HepG2 (cell line): ENCODE results near the gene KPNA3. TPM values are rescaled to one million over a fixed set of nuclear protein-coding genes. Genes with fewer than 3 reads are reported as not detected.

Experiments
- ATRX ChIP-seq: sonication (generic); formaldehyde crosslinking; IDR thresholded peaks from 2 replicates; pipeline ENCODE4 v1.4.0; 2020; ENCODE audit warnings: missing genetic modification reagents, borderline replicate concordance
- FOSL1 ChIP-seq: sonication (generic); formaldehyde crosslinking; IDR thresholded peaks from 2 replicates; pipeline ENCODE4 v1.9.0; 2021; ENCODE audit warnings: missing genetic modification reagents, borderline replicate concordance
- GATAD2A ChIP-seq: IDR thresholded peaks from 2 replicates; pipeline ENCODE4 v1.6.1; 2016
- HMG20B ChIP-seq: conservative IDR thresholded peaks from 2 replicates; pipeline ENCODE4 v1.6.1; 2016; ENCODE audit warnings: missing genetic modification reagents, missing compliant biosample characterization
- NCOA1 ChIP-seq: sonication (generic); formaldehyde crosslinking; IDR thresholded peaks from 2 replicates; pipeline ENCODE4 v1.9.0; 2021; ENCODE audit warnings: missing genetic modification reagents
- NCOA2 ChIP-seq: sonication (generic); formaldehyde crosslinking; IDR thresholded peaks from 2 replicates; pipeline ENCODE4 v1.8.0; 2022; ENCODE audit warnings: inconsistent platforms
- RBFOX2 ChIP-seq: fragments of 200-400 bp; formaldehyde crosslinking; IDR thresholded peaks from 2 replicates; pipeline ENCODE4 v1.6.1; 2017; ENCODE audit warnings: low read depth, mild to moderate bottlenecking, low read length
- SMYD3 ChIP-seq: sonication (generic); formaldehyde crosslinking; IDR thresholded peaks from 2 replicates; pipeline ENCODE4 v1.8.1; 2023; ENCODE audit warnings: mild to moderate bottlenecking, missing genetic modification reagents
- TBL1XR1 ChIP-seq: fragments of 150-350 bp; IDR thresholded peaks from 2 replicates; pipeline ENCODE4 v1.6.1; 2014; ENCODE audit warnings: borderline replicate concordance, low read length; ENCODE audit not compliant: partially characterized antibody
- ZMYM3 ChIP-seq: sonication (generic); formaldehyde crosslinking; IDR thresholded peaks from 2 replicates; pipeline ENCODE4 v1.5.1; 2020; ENCODE audit warnings: mild to moderate bottlenecking, missing genetic modification reagents
- ZNF672 ChIP-seq: sonication (generic); formaldehyde crosslinking; IDR thresholded peaks from 2 replicates; pipeline ENCODE4 v1.8.1; 2022; ENCODE audit warnings: missing genetic modification reagents
- polyA plus RNA-seq, 8 experiments: library from polyadenylated mRNA; depleted of rRNA in 3 of 8; stranded (reverse) in 7 of 8; unstranded in 1 of 8; fragments of >200 nt; fragmentation: Illumina TruSeq in 4 of 8; extraction: Trizol in 4 of 8; gene quantifications; 2 replicates each; pipeline versions ENCODE4 v1.2.1 to v1.2.3, GENCODE V29; 2011 to 2016; ENCODE audit warnings: low read depth in 4 of 8, missing spikeins in 1 of 8, mixed read lengths in 1 of 8; ENCODE audit not compliant: insufficient read depth in 1 of 8
- total RNA-seq, 5 experiments: library from RNA; depleted of rRNA; stranded (reverse); fragments of >200 nt; fragmentation: Illumina TruSeq; extraction: Trizol; gene quantifications; 2 replicates each; pipeline ENCODE4 v1.2.3, GENCODE V29; 2016; ENCODE audit warnings: low read depth in 1 of 5
- TF ChIP-seq, protein P1 (sequence below): sonication (generic); formaldehyde crosslinking; IDR thresholded peaks from 2 replicates; pipeline ENCODE4 v1.4.0; 2020; ENCODE audit warnings: missing genetic modification reagents, borderline replicate concordance
- TF ChIP-seq, protein P2 (sequence below): sonication (generic); formaldehyde crosslinking; conservative IDR thresholded peaks from 2 replicates; pipeline ENCODE4 v1.8.0; 2022; ENCODE audit warnings: low read depth, missing genetic modification reagents
- TF ChIP-seq, protein P3 (sequence below): sonication (generic); formaldehyde crosslinking; IDR thresholded peaks from 2 replicates; pipeline ENCODE4 v1.5.0; 2020; ENCODE audit warnings: mild to moderate bottlenecking, missing genetic modification reagents
- TF ChIP-seq, protein P4 (sequence below): sonication (generic); formaldehyde crosslinking; IDR thresholded peaks from 2 replicates; pipeline ENCODE4 v1.5.1; 2020; ENCODE audit warnings: mild to moderate bottlenecking, missing genetic modification reagents, moderate library complexity
- TF ChIP-seq, protein P5 (sequence below): sonication (generic); formaldehyde crosslinking; IDR thresholded peaks from 2 replicates; pipeline ENCODE4 v1.4.0; 2020; ENCODE audit warnings: missing genetic modification reagents, low read depth, mild to moderate bottlenecking, borderline replicate concordance

Gene KPNA3
- total and polyA plus RNA-seq, 2 of the 13 experiments (the other 11 are each of a cell fraction or from before 2014, with no cell fraction given), result 13.0 to 28.9 TPM

DNA sequence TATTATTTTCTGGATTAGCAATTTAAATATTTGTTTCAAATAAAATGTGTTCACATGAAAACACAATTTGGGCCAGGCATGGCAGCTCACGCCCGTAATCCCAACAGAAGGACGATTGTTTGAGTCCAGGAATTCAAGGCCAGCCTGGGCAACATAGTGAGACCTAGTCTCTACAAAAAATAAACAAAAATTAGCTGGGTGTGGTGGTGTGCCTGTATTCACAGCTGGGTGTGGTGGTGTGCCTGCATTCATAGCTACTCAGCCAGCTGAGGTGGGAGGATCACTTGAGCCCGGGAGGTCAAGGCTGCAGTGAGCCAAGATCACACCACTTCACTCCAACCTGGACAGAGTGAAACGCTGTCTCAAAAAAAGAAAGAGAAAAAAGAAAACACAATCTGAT lies 46.4 kb downstream of the KPNA3 start (continued):
- TF ChIP-seq, protein P1, sequence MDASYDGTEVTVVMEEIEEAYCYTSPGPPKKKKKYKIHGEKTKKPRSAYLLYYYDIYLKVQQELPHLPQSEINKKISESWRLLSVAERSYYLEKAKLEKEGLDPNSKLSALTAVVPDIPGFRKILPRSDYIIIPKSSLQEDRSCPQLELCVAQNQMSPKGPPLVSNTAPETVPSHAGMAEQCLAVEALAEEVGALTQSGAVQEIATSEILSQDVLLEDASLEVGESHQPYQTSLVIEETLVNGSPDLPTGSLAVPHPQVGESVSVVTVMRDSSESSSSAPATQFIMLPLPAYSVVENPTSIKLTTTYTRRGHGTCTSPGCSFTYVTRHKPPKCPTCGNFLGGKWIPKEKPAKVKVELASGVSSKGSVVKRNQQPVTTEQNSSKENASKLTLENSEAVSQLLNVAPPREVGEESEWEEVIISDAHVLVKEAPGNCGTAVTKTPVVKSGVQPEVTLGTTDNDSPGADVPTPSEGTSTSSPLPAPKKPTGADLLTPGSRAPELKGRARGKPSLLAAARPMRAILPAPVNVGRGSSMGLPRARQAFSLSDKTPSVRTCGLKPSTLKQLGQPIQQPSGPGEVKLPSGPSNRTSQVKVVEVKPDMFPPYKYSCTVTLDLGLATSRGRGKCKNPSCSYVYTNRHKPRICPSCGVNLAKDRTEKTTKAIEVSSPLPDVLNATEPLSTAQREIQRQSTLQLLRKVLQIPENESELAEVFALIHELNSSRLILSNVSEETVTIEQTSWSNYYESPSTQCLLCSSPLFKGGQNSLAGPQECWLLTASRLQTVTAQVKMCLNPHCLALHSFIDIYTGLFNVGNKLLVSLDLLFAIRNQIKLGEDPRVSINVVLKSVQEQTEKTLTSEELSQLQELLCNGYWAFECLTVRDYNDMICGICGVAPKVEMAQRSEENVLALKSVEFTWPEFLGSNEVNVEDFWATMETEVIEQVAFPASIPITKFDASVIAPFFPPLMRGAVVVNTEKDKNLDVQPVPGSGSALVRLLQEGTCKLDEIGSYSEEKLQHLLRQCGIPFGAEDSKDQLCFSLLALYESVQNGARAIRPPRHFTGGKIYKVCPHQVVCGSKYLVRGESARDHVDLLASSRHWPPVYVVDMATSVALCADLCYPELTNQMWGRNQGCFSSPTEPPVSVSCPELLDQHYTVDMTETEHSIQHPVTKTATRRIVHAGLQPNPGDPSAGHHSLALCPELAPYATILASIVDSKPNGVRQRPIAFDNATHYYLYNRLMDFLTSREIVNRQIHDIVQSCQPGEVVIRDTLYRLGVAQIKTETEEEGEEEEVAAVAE (CRISPR knock-in tag), result peak; percentile 46; the same call in 1 of the 2 replicates
- TF ChIP-seq ZNF672 (CRISPR knock-in tag), result no peak
- TF ChIP-seq, protein P2, sequence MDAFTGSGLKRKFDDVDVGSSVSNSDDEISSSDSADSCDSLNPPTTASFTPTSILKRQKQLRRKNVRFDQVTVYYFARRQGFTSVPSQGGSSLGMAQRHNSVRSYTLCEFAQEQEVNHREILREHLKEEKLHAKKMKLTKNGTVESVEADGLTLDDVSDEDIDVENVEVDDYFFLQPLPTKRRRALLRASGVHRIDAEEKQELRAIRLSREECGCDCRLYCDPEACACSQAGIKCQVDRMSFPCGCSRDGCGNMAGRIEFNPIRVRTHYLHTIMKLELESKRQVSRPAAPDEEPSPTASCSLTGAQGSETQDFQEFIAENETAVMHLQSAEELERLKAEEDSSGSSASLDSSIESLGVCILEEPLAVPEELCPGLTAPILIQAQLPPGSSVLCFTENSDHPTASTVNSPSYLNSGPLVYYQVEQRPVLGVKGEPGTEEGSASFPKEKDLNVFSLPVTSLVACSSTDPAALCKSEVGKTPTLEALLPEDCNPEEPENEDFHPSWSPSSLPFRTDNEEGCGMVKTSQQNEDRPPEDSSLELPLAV (CRISPR knock-in tag), result no peak
- no peak for TF ChIP-seq TBL1XR1
- peak; percentile 85 for TF ChIP-seq NCOA2 (CRISPR knock-in tag)
- 0 out of 2 replicates have a peak, but pooled peaks have one; percentile 54 for TF ChIP-seq HMG20B (CRISPR knock-in tag)
- TF ChIP-seq SMYD3 (CRISPR knock-in tag), result no peak
- no peak for TF ChIP-seq FOSL1 (CRISPR knock-in tag)
- no peak for TF ChIP-seq RBFOX2
- TF ChIP-seq, protein P3, sequence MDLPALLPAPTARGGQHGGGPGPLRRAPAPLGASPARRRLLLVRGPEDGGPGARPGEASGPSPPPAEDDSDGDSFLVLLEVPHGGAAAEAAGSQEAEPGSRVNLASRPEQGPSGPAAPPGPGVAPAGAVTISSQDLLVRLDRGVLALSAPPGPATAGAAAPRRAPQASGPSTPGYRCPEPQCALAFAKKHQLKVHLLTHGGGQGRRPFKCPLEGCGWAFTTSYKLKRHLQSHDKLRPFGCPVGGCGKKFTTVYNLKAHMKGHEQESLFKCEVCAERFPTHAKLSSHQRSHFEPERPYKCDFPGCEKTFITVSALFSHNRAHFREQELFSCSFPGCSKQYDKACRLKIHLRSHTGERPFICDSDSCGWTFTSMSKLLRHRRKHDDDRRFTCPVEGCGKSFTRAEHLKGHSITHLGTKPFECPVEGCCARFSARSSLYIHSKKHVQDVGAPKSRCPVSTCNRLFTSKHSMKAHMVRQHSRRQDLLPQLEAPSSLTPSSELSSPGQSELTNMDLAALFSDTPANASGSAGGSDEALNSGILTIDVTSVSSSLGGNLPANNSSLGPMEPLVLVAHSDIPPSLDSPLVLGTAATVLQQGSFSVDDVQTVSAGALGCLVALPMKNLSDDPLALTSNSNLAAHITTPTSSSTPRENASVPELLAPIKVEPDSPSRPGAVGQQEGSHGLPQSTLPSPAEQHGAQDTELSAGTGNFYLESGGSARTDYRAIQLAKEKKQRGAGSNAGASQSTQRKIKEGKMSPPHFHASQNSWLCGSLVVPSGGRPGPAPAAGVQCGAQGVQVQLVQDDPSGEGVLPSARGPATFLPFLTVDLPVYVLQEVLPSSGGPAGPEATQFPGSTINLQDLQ (CRISPR knock-in tag), result no peak
- TF ChIP-seq, protein P4, sequence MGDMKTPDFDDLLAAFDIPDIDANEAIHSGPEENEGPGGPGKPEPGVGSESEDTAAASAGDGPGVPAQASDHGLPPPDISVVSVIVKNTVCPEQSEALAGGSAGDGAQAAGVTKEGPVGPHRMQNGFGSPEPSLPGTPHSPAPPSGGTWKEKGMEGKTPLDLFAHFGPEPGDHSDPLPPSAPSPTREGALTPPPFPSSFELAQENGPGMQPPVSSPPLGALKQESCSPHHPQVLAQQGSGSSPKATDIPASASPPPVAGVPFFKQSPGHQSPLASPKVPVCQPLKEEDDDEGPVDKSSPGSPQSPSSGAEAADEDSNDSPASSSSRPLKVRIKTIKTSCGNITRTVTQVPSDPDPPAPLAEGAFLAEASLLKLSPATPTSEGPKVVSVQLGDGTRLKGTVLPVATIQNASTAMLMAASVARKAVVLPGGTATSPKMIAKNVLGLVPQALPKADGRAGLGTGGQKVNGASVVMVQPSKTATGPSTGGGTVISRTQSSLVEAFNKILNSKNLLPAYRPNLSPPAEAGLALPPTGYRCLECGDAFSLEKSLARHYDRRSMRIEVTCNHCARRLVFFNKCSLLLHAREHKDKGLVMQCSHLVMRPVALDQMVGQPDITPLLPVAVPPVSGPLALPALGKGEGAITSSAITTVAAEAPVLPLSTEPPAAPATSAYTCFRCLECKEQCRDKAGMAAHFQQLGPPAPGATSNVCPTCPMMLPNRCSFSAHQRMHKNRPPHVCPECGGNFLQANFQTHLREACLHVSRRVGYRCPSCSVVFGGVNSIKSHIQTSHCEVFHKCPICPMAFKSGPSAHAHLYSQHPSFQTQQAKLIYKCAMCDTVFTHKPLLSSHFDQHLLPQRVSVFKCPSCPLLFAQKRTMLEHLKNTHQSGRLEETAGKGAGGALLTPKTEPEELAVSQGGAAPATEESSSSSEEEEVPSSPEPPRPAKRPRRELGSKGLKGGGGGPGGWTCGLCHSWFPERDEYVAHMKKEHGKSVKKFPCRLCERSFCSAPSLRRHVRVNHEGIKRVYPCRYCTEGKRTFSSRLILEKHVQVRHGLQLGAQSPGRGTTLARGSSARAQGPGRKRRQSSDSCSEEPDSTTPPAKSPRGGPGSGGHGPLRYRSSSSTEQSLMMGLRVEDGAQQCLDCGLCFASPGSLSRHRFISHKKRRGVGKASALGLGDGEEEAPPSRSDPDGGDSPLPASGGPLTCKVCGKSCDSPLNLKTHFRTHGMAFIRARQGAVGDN (CRISPR knock-in tag), result no peak
- no peak for TF ChIP-seq ATRX (CRISPR knock-in tag)
- TF ChIP-seq ZMYM3 (CRISPR knock-in tag), result peak; percentile 75
- TF ChIP-seq, protein P5, sequence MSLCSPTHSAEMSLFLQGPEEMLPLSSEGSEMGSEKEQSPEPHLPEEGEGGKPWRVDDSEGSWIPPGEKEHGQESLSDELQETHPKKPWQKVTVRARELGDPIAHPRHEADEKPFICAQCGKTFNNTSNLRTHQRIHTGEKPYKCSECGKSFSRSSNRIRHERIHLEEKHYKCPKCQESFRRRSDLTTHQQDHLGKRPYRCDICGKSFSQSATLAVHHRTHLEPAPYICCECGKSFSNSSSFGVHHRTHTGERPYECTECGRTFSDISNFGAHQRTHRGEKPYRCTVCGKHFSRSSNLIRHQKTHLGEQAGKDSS (CRISPR knock-in tag), result no peak
- peak; percentile 86; the same call in 1 of the 2 replicates for TF ChIP-seq GATAD2A (CRISPR knock-in tag)
- TF ChIP-seq NCOA1 (CRISPR knock-in tag), result no peak
